Prostate gland (tissue), 2 donors: ENCODE results near the gene SDHAF4. TPM values are rescaled to one million over a fixed set of nuclear protein-coding genes. Genes with fewer than 3 reads are reported as not detected.

ENCODE experiments used
- DNase-seq: peaks from one replicate; pipeline ENCODE4 v3.0.0-alpha.2; 2019; ENCODE audit warnings: low spot score
- H3K27ac ChIP-seq, 2 donors: fragments of 200-600 bp; sonication (generic); 2 replicates each; pipeline ENCODE4 v1.5.1; 2017 to 2019
- H3K27me3 ChIP-seq: fragments of 200-600 bp; sonication (generic); replicated peaks from 2 replicates; pipeline ENCODE4 v1.5.1; 2019; ENCODE audit not compliant: insufficient read depth
- H3K36me3 ChIP-seq, 2 donors: fragments of 200-600 bp; sonication (generic); 1 replicate in 1 of 2; 2 replicates in 1 of 2; pipeline versions ENCODE4 v1.5.1 to v1.8.1; 2017 to 2019
- H3K4me1 ChIP-seq: fragments of 200-600 bp; sonication (generic); replicated peaks from 2 replicates; pipeline ENCODE4 v1.5.1; 2019
- H3K4me3 ChIP-seq, 2 donors: fragments of 200-600 bp; sonication (generic); 2 replicates each; pipeline ENCODE4 v1.5.1; 2017 to 2019
- H3K9me3 ChIP-seq: fragments of 200-600 bp; sonication (generic); 2 replicates; pipeline ENCODE4 v1.5.1; 2017
- POLR2A ChIP-seq: fragments of 450-650 bp; IDR thresholded peaks from one replicate; pipeline ENCODE4 v1.6.1; 2016; ENCODE audit warnings: antibody characterized with exemption, mild to moderate bottlenecking
- POLR2AphosphoS5 ChIP-seq: sonication (generic); formaldehyde crosslinking; IDR thresholded peaks from one replicate; pipeline ENCODE4 v1.6.1; 2017; ENCODE audit warnings: antibody characterized with exemption
- WGBS: methylation state at CpG from one replicate; pipeline ENCODE4 v1.1.5; 2018; 5-methylcytosine and 5-hydroxymethylcytosine counted together
- intact Hi-C: fragments of 100-400 bp; cut with DNase I; formaldehyde crosslinking; loops from one replicate; pipeline ENCODE4 v1.14.2; 2022
- total RNA-seq, 2 donors: library from RNA; depleted of rRNA; stranded (reverse); fragments of >200 nt; gene quantifications; one replicate each; pipeline ENCODE4 v1.1.0, GENCODE V29; 2016
- TF ChIP-seq, protein P1 (sequence below), 4 experiments: fragments of 200-600 bp in 2 of 4; fragments of 450-650 bp in 2 of 4; sonication (generic) in 2 of 4; IDR thresholded peaks; 1 replicate in 3 of 4; 2 replicates in 1 of 4; pipeline ENCODE4 v1.5.1; 2016 to 2019; ENCODE audit warnings: antibody characterized with exemption in 4 of 4, mild to moderate bottlenecking in 2 of 4, moderate library complexity in 2 of 4

Gene SDHAF4
- total RNA-seq, 2 donors from 2014 or later, result 8.5 to 8.8 TPM

- Histone ChIP-seq H3K4me1 (no peaks in the 10 kb centered on the region), H3K27me3 (no peaks in the 10 kb centered on the region), H3K36me3 (no peaks in the 10 kb centered on the region), H3K27ac (no peak overlapping the region), H3K4me3 (no peak overlapping the region), H3K9me3 (no peaks in the 10 kb centered on the region)
- intact Hi-C loops, result no loop called here
- 44% methylated on average over 7 of the region's 7 CpGs for WGBS
- no peak for TF ChIP-seq POLR2A
- TF ChIP-seq, protein P1, sequence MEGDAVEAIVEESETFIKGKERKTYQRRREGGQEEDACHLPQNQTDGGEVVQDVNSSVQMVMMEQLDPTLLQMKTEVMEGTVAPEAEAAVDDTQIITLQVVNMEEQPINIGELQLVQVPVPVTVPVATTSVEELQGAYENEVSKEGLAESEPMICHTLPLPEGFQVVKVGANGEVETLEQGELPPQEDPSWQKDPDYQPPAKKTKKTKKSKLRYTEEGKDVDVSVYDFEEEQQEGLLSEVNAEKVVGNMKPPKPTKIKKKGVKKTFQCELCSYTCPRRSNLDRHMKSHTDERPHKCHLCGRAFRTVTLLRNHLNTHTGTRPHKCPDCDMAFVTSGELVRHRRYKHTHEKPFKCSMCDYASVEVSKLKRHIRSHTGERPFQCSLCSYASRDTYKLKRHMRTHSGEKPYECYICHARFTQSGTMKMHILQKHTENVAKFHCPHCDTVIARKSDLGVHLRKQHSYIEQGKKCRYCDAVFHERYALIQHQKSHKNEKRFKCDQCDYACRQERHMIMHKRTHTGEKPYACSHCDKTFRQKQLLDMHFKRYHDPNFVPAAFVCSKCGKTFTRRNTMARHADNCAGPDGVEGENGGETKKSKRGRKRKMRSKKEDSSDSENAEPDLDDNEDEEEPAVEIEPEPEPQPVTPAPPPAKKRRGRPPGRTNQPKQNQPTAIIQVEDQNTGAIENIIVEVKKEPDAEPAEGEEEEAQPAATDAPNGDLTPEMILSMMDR (IDR thresholded peaks at IDR 0.05), result no peak
- no peak for TF ChIP-seq POLR2AphosphoS5
- DNase-seq, result no peak
These were observed 9.3 kb downstream of the SDHAF4 start for GRCh38 chr6:70575899-70576495.

DNA sequence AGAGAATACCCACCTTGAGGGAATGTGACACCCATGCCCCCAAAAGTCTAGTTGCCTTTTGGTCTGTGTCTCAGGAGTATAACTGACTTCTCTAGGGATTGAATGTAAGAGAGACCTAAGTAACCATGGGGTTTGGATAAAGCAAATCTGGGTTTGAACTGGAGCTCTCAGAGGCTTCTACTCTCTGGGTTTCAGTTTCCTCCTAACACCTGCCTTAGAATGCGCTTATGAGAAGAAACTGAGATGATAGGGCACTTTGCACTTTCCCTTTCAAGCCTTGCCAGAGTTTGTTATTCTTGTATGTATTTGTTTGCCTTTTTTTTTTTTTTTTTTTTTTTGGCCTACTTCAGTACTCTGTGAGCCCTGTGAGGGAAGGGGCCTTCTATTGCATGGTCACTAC lies 19.4 kb downstream of the SDHAF4 start:
- TF ChIP-seq POLR2A, result no peak
- TF ChIP-seq, protein P1 (IDR thresholded peaks at IDR 0.05), result no peak
- no peak for TF ChIP-seq POLR2AphosphoS5

GRCh38 chr6:70590400-70590799 lies 23.7 kb downstream of the SDHAF4 start:
- H3K4me3 ChIP-seq, result no peak overlapping the region
- no peaks in the 10 kb centered on the region for H3K27me3 ChIP-seq
- H3K36me3 ChIP-seq, result no peaks in the 10 kb centered on the region
- no peak for DNase-seq
- H3K27ac ChIP-seq, result no peak overlapping the region
- no peaks in the 10 kb centered on the region for H3K4me1 ChIP-seq
- H3K9me3 ChIP-seq, result no peaks in the 10 kb centered on the region
- intact Hi-C loops, result no loop called here
- TF ChIP-seq, protein P1 (IDR thresholded peaks at IDR 0.05), result no peak
- TF ChIP-seq POLR2AphosphoS5 (no peak), POLR2A (no peak)

More for the DNA sequence above, 19.4 kb downstream of the SDHAF4 start:
- 91% methylated on average over 1 of the region's 1 CpG for WGBS
- no peaks in the 10 kb centered on the region for H3K27me3 ChIP-seq
- no peaks in the 10 kb centered on the region for H3K9me3 ChIP-seq
- no peak for DNase-seq
- H3K27ac ChIP-seq, result no peak overlapping the region
- H3K4me3 ChIP-seq, result no peak overlapping the region
- no peaks in the 10 kb centered on the region for H3K36me3 ChIP-seq
- no peaks in the 10 kb centered on the region for H3K4me1 ChIP-seq
- intact Hi-C loops, result no loop called here

DNA sequence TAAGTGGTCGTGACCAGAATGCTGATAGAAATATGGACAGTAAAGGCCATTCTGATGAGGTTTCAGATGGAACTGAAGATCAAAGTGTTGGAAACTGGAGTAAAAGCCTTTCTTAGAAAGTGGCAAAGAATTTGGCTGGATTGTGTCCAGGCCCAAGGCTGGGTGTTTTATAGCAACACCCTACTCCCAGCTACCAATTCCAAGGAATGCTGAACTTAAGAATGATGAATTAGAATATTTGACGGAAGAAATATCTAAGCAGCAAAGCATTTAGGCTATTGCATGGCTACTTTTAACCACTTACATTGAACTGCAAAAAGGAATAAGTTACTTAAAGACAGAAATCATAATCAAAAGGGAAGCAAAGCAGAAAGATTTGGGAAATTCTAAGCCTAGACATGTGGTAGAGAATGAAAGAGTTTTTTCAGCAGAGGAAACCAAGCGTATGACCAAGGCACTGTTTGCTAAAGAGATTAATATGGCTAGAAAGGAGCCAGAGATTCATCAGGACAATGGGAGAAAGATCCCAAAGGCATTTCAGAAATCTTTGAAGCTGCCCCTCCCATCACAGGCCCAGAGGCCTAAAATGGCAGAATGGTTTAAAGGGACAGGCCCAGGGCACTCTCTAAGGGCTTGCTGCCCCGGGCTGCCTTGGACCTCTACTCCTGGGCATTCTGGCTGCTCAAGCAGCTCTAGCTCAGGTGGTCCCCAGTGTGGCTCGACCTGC lies 25.8 kb downstream of the SDHAF4 start:
- intact Hi-C loops, result no loop called here
- Histone ChIP-seq H3K27me3 (no peaks in the 10 kb centered on the region), H3K4me3 (no peak overlapping the region), H3K27ac (no peak overlapping the region), H3K4me1 (no peaks in the 10 kb centered on the region), H3K36me3 (no peaks in the 10 kb centered on the region), H3K9me3 (no peaks in the 10 kb centered on the region)
- 71% methylated on average over 5 of the region's 5 CpGs for WGBS
- TF ChIP-seq POLR2AphosphoS5, result no peak
- TF ChIP-seq, protein P1 (IDR thresholded peaks at IDR 0.05), result no peak
- no peak for TF ChIP-seq POLR2A
- DNase-seq, result no peak

GRCh38 chr6:70593118-70593486 lies 26.4 kb downstream of the SDHAF4 start:
- TF ChIP-seq, protein P1 (IDR thresholded peaks at IDR 0.05), result no peak
- no peak for TF ChIP-seq POLR2A
- TF ChIP-seq POLR2AphosphoS5, result no peak
- Histone ChIP-seq H3K27me3 (no peaks in the 10 kb centered on the region), H3K4me1 (no peaks in the 10 kb centered on the region), H3K36me3 (no peaks in the 10 kb centered on the region), H3K27ac (no peak overlapping the region), H3K9me3 (no peaks in the 10 kb centered on the region), H3K4me3 (no peak overlapping the region)
- DNase-seq, result no peak
- intact Hi-C loops, result no loop called here
- WGBS, result 100% methylated on average over 2 of the region's 3 CpGs
